HepG2 (cell line): ENCODE data around the gene DEFB131B. TPM values are rescaled to one million over a fixed set of nuclear protein-coding genes. Genes with fewer than 3 reads are reported as not detected.
A peak's percentile ranks its signal among the peaks of the same experiment; 100 is the strongest.

Experiments used
- BRCA1 ChIP-seq: sonication (generic); formaldehyde crosslinking; IDR thresholded peaks from 2 replicates; pipeline ENCODE4 v1.4.0; 2020; ENCODE audit warnings: missing genetic modification reagents
- DMAP1 ChIP-seq: IDR thresholded peaks from 2 replicates; pipeline ENCODE4 v1.6.1; 2016
- DRAP1 ChIP-seq: IDR thresholded peaks from 2 replicates; pipeline ENCODE4 v1.6.1; 2016; ENCODE audit warnings: missing genetic modification reagents, missing compliant biosample characterization
- ELF3 ChIP-seq: IDR thresholded peaks from 2 replicates; pipeline ENCODE4 v1.6.1; 2016; ENCODE audit warnings: missing genetic modification reagents, missing compliant biosample characterization
- ELK4 ChIP-seq: sonication (generic); formaldehyde crosslinking; IDR thresholded peaks from 2 replicates; pipeline ENCODE4 v1.9.0; 2021; ENCODE audit warnings: missing genetic modification reagents, borderline replicate concordance
- FOXP1 ChIP-seq, 2 experiments: fragments of 450-650 bp in 1 of 2; IDR thresholded peaks; 2 replicates each; pipeline ENCODE4 v1.6.1; 2017 to 2018; ENCODE audit warnings: antibody characterized with exemption in 1 of 2
- HES4 ChIP-seq: sonication (generic); formaldehyde crosslinking; IDR thresholded peaks from 2 replicates; pipeline ENCODE4 v1.9.0; 2021; ENCODE audit warnings: mild to moderate bottlenecking, missing genetic modification reagents, borderline replicate concordance
- KLF13 ChIP-seq: sonication (generic); formaldehyde crosslinking; IDR thresholded peaks from 2 replicates; pipeline ENCODE4 v1.4.0; 2020; ENCODE audit warnings: mild to moderate bottlenecking, missing genetic modification reagents
- MAZ ChIP-seq, 2 experiments: sonication (generic) in 1 of 2; formaldehyde crosslinking in 1 of 2; IDR thresholded peaks; 2 replicates each; pipeline versions ENCODE4 v1.5.0 to v1.6.1; 2012 to 2020; ENCODE audit warnings: low read depth in 2 of 2, mild to moderate bottlenecking in 2 of 2, borderline replicate concordance in 1 of 2, improper control_type of control experiment in 1 of 2, low read length in 1 of 2, missing genetic modification reagents in 1 of 2, moderate library complexity in 1 of 2
- NR2C2 ChIP-seq: sonication (generic); formaldehyde crosslinking; IDR thresholded peaks from 2 replicates; pipeline ENCODE4 v1.4.0; 2020; ENCODE audit warnings: missing genetic modification reagents, mild to moderate bottlenecking, moderate library complexity, borderline replicate concordance
- RXRB ChIP-seq: IDR thresholded peaks from 2 replicates; pipeline ENCODE4 v1.6.1; 2016; ENCODE audit warnings: borderline replicate concordance, missing genetic modification reagents, missing compliant biosample characterization
- SAFB2 ChIP-seq: sonication (generic); formaldehyde crosslinking; IDR thresholded peaks from 2 replicates; pipeline ENCODE4 v1.5.1; 2020; ENCODE audit warnings: missing genetic modification reagents, low read depth, mild to moderate bottlenecking, borderline replicate concordance
- SIX4 ChIP-seq: sonication (generic); formaldehyde crosslinking; IDR thresholded peaks from 2 replicates; pipeline ENCODE4 v1.4.0; 2020; ENCODE audit warnings: missing genetic modification reagents
- TEAD2 ChIP-seq: sonication (generic); formaldehyde crosslinking; IDR thresholded peaks from 2 replicates; pipeline ENCODE4 v1.9.0; 2021; ENCODE audit warnings: missing genetic modification reagents
- ZBTB37 ChIP-seq: sonication (generic); formaldehyde crosslinking; IDR thresholded peaks from 2 replicates; pipeline ENCODE4 v1.4.0; 2020; ENCODE audit warnings: mild to moderate bottlenecking, missing genetic modification reagents
- ZFY ChIP-seq: sonication (generic); formaldehyde crosslinking; IDR thresholded peaks from 2 replicates; pipeline ENCODE4 v1.4.0; 2020; ENCODE audit warnings: missing genetic modification reagents
- ZFYVE20 ChIP-seq: sonication (generic); formaldehyde crosslinking; IDR thresholded peaks from 2 replicates; pipeline ENCODE4 v1.8.0; 2023; ENCODE audit warnings: low read depth, mild to moderate bottlenecking, moderate library complexity, missing genetic modification reagents, borderline replicate concordance
- ZNF124 ChIP-seq: sonication (generic); formaldehyde crosslinking; IDR thresholded peaks from 2 replicates; pipeline ENCODE4 v1.4.0; 2020; ENCODE audit warnings: missing genetic modification reagents
- ZNF367 ChIP-seq: sonication (generic); formaldehyde crosslinking; IDR thresholded peaks from 2 replicates; pipeline ENCODE4 v1.4.0; 2020; ENCODE audit warnings: missing genetic modification reagents, borderline replicate concordance
- polyA plus RNA-seq, 8 experiments: library from polyadenylated mRNA; depleted of rRNA in 3 of 8; stranded (reverse) in 7 of 8; unstranded in 1 of 8; fragments of >200 nt; fragmentation: Illumina TruSeq in 4 of 8; extraction: Trizol in 4 of 8; gene quantifications; 2 replicates each; pipeline versions ENCODE4 v1.2.1 to v1.2.3, GENCODE V29; 2011 to 2016; ENCODE audit warnings: low read depth in 4 of 8, missing spikeins in 1 of 8, mixed read lengths in 1 of 8; ENCODE audit not compliant: insufficient read depth in 1 of 8
- total RNA-seq, 5 experiments: library from RNA; depleted of rRNA; stranded (reverse); fragments of >200 nt; fragmentation: Illumina TruSeq; extraction: Trizol; gene quantifications; 2 replicates each; pipeline ENCODE4 v1.2.3, GENCODE V29; 2016; ENCODE audit warnings: low read depth in 1 of 5
- TF ChIP-seq, protein P1 (sequence below): sonication (generic); formaldehyde crosslinking; IDR thresholded peaks from 2 replicates; pipeline ENCODE4 v1.5.0; 2020; ENCODE audit warnings: missing genetic modification reagents
- TF ChIP-seq, protein P2 (sequence below): sonication (generic); formaldehyde crosslinking; IDR thresholded peaks from 2 replicates; pipeline ENCODE4 v1.9.0; 2022; ENCODE audit warnings: missing genetic modification reagents, mild to moderate bottlenecking, borderline replicate concordance
- TF ChIP-seq, protein P3 (sequence below): sonication (generic); formaldehyde crosslinking; IDR thresholded peaks from 2 replicates; pipeline ENCODE4 v1.8.1; 2023; ENCODE audit warnings: missing genetic modification reagents, inconsistent platforms, borderline replicate concordance

Gene DEFB131B
- total and polyA plus RNA-seq, 2 of the 13 experiments (the other 11 are each of a cell fraction or from before 2014, with no cell fraction given): not detected

GRCh38 chr11:71927820-71928736 lies 49.8 kb downstream of the DEFB131B start, which contains the start of gene XNDC1N (continued):
- 0 out of 2 replicates have a peak, but pooled peaks have one; percentile 16 for TF ChIP-seq MAZ (IDR thresholded peaks at IDR 0.05; ENCODE audit: borderline replicate concordance, low read depth, low read length)
- no peak for TF ChIP-seq MAZ (CRISPR knock-in tag; IDR thresholded peaks at IDR 0.05; ENCODE audit: low read depth)
- no peak for TF ChIP-seq ZFYVE20 (CRISPR knock-in tag)
- TF ChIP-seq, protein P1, sequence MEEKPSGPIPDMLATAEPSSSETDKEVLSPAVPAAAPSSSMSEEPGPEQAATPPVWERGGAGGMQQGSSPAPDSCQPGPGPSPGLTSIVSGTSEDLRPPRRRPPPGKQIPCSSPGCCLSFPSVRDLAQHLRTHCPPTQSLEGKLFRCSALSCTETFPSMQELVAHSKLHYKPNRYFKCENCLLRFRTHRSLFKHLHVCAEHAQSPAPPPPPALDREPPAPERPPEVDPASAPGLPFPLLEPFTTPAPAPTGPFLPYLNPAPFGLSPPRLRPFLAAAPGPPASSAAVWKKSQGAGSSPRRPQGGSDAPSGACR (CRISPR knock-in tag): 0 out of 2 replicates have a peak, but pooled peaks have one; percentile 54
- no peak for TF ChIP-seq RXRB (CRISPR knock-in tag)
- no peak for TF ChIP-seq DRAP1 (CRISPR knock-in tag)
- TF ChIP-seq ZNF367 (CRISPR knock-in tag): no peak
- TF ChIP-seq BRCA1 (CRISPR knock-in tag): no peak; the same call in 1 of the 2 replicates
- TF ChIP-seq ZNF124 (CRISPR knock-in tag): no peak
- no peak for TF ChIP-seq TEAD2 (CRISPR knock-in tag)
- TF ChIP-seq DMAP1 (CRISPR knock-in tag): no peak
- peak; percentile 23; the same call in 1 of the 2 replicates for TF ChIP-seq HES4
- peak; percentile 55; the same call in 1 of the 2 replicates for TF ChIP-seq ZFY (CRISPR knock-in tag)
- TF ChIP-seq KLF13: no peak
- peak; percentile 31; the same call in 1 of the 2 replicates for TF ChIP-seq ELF3 (CRISPR knock-in tag)
- peak; percentile 100 for TF ChIP-seq NR2C2 (CRISPR knock-in tag)
- TF ChIP-seq SAFB2: no peak
- TF ChIP-seq, protein P2, sequence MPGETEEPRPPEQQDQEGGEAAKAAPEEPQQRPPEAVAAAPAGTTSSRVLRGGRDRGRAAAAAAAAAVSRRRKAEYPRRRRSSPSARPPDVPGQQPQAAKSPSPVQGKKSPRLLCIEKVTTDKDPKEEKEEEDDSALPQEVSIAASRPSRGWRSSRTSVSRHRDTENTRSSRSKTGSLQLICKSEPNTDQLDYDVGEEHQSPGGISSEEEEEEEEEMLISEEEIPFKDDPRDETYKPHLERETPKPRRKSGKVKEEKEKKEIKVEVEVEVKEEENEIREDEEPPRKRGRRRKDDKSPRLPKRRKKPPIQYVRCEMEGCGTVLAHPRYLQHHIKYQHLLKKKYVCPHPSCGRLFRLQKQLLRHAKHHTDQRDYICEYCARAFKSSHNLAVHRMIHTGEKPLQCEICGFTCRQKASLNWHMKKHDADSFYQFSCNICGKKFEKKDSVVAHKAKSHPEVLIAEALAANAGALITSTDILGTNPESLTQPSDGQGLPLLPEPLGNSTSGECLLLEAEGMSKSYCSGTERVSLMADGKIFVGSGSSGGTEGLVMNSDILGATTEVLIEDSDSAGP (CRISPR knock-in tag): no peak
- no peak for TF ChIP-seq FOXP1 (IDR thresholded peaks at IDR 0.05)
- no peak for TF ChIP-seq FOXP1 (CRISPR knock-in tag; IDR thresholded peaks at IDR 0.05)
- no peak for TF ChIP-seq SIX4
- no peak for TF ChIP-seq ELK4 (CRISPR knock-in tag)
- no peak for TF ChIP-seq ZBTB37 (CRISPR knock-in tag)
- TF ChIP-seq, protein P3, sequence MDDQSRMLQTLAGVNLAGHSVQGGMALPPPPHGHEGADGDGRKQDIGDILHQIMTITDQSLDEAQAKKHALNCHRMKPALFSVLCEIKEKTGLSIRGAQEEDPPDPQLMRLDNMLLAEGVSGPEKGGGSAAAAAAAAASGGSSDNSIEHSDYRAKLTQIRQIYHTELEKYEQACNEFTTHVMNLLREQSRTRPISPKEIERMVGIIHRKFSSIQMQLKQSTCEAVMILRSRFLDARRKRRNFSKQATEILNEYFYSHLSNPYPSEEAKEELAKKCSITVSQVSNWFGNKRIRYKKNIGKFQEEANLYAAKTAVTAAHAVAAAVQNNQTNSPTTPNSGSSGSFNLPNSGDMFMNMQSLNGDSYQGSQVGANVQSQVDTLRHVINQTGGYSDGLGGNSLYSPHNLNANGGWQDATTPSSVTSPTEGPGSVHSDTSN (CRISPR knock-in tag): no peak
